AG20443 (cell line): ENCODE data around the gene HESX1.

Experiments used
- DNase-seq: peaks from one replicate; pipeline ENCODE4 v3.0.0; 2012; ENCODE audit warnings: low spot score, mixed read lengths

Gene HESX1

DNA sequence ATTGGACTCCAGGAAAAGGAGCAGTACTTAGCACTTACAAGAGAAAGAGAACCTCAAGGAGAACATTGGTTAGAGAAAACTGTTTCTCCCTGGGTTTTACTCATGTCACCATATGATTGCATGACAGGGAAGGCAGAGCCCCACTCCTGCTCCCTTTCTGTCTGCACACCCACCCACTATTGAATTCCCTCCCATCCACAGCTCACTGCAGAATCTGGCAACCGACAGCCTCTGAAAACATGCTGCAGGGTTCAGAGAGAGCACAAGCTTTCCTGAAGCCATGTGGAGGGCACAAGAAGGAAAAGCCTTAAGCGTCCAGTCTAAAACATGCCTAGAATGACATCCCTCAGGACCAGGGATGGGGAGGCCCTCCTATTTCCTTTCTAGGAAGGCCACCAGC lies 31.6 kb downstream of the HESX1 start:
- DNase-seq: no peak

DNA sequence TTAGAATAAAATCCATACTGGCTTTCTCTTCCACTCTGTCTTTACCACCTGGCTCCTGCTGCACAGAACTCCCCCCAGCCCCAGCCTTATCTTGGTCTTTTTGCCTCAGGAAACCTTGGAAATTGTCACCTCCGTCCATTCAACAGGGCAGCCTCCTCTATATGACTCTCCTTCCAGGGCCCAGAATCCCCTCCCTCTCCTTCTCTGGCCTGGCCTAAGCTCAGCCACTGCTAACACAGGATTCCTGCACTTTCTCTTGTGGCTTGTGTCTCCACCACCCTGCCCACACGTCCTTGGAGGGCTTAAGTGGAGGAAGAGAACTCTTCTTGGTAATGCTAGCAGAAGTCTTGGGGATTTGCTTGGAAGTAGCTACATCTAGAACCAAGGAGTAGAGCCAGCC lies 33.1 kb downstream of the HESX1 start:
- DNase-seq: no peak

DNA sequence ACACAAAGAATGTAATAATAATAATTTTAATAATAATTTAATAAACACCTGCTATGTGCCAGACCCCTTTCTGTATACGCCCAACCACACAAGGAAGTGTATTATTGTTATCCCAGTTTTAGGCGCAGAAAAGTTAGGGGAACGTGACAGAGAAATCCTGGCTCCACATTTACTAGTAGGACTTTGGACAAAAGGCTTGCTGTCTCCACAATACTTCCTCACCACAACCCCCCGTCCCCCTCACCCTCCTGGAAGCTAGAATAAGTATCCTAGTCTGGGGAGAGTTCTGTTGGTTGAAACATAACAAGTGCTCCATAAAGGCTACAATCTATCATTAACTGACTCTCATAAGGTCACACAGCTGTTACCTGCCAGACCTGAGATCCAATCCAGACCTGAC lies 34.1 kb downstream of the HESX1 start:
- no peak for DNase-seq

DNA sequence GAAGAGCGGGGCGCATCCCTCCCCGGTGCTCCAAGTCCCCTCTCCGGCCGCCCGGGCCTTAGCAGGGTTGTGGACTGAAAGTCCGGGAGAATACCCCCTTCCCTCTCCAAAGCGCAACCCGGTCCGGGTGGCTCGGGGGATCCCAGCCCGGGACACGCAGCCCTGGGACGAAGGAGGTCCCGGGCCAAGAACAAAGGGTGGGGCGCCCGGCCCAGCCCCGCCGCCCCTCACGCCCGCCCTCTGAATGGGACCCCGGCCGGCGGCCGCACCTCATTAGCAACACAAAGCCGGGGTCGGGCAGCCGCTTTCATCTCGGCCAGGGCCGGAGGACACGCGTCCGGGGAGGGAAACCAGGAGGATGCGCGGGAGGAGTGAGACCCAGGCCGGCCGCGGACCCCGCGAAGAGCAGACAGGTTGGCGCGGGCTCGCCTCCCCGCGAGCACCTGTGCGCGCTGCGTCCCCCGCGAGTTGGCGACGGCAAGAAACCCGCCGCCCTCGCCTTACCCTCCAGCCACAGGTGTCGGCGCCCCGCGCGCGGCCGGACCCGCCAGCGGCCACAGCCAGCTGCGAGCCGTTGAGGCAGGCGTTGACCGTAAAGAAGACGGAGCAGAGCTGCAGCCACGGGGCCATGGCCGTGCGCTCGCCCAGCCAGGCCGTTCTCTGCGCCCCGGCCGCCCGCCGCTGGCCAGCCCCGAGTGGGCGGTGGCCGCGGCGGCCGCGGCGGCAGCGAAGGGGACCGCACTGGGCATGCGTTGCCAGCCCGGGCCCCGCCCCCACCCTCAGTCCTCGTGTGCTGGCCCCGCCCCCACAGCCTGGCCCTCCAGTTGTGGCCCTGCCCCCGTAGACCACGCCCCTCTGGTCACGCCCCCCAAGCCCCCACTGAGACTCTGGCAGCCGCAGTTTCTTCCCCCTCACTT lies 34.9 kb downstream of the HESX1 start, which contains the start of gene IL17RD:
TSS of gene IL17RD (minus strand) at position 697 of the 917 bp plus-strand sequence. CDS start at position 630, 67 bp downstream.
- peak; percentile 97 for DNase-seq

DNA sequence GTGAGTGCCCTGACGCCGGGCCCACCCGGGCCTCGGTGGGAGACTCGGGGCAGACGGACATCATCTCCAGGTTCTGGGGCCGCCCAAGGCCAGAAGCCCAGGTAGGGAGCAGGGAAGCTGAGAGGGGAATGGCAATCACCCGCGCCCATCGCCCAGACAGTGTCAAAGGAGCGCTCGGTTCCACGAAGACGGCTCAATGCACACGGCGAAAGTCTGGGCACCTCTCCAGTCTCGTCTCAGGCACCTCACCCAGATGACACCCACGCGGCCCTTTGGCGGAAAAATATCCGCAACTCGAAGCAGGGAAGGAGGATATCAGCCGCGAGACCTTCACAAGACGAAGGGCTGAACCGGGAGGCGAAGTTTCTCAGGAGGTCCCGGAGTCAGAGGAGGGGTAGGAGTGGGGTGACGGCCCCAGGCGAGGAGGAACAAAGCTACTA lies 35.5 kb downstream of the HESX1 start:
- peak; percentile 25 for DNase-seq

DNA sequence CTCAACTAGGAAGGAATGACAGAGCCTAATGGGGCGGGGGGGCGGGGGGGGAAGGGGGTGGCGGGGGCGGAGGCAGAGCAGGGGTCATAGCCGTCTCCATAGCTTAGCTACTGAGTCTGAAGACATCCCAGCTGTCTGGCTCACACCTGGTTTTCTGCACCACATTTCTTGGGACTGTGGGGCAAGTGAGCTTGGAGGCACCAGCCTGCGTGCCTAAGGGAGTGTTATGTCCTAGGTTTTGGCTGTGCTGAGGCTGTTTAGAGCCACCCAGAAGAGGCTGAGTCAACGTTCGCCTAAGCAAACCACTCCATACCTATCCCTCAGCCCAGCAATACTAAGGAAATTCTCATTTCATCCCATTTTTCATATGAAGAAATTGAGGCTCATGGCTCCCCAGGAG lies 36.0 kb downstream of the HESX1 start:
- DNase-seq: no peak

DNA sequence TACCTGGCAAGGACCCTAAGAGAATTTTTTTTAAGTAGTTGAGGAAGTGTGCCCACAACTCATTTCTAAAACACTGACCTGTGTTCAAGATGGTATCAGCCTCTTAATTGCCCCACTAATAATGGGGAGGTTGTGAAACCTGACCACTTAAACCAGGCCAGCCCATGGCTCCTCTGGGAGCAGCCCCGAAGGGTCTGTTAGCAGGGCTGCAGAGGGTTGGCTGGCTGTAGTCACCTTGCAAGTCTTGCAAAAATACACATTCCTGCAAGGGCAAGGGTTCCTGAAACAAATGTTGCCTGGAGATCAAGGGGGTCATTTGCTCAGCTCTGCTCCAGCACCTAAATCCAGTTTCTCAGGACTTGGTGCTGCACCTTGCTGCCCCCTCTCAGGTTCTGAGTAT lies 37.9 kb downstream of the HESX1 start:
- DNase-seq: no peak

DNA sequence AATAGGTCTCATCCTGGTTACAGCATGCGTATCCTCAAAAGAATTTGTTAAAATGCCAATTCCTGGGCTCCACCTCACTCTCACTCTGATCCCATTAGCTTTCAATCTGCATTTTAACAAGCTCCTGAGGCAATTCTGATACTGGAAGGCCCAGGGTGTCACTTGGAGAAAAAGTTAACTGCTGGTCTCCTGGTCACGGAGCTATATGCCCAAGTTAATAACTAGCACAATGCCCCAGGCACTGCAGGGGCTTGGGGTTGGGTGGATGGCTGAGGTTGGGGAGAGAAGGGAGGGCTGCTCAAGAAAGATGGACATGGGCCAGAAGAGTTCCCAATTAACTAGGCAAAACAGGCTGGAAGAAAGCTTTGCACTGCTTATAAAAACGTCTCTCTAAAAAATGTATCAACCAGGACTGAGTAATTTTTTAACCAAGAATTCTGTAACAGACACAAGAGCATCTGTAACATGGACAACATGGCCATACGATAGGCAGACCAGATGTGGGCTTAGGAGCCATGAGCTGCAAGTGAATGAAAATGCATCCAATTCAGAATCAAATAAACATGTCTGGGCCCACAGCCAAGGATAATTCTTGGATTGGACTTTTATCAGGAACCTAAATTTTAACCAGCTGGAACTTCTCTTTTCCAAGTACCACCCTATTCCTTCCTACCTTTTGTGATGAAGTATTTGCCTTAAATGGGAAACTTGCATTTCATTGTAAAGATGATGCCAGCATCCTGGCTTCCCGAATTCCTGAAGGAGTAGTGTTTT lies 38.8 kb downstream of the HESX1 start:
- DNase-seq: no peak

DNA sequence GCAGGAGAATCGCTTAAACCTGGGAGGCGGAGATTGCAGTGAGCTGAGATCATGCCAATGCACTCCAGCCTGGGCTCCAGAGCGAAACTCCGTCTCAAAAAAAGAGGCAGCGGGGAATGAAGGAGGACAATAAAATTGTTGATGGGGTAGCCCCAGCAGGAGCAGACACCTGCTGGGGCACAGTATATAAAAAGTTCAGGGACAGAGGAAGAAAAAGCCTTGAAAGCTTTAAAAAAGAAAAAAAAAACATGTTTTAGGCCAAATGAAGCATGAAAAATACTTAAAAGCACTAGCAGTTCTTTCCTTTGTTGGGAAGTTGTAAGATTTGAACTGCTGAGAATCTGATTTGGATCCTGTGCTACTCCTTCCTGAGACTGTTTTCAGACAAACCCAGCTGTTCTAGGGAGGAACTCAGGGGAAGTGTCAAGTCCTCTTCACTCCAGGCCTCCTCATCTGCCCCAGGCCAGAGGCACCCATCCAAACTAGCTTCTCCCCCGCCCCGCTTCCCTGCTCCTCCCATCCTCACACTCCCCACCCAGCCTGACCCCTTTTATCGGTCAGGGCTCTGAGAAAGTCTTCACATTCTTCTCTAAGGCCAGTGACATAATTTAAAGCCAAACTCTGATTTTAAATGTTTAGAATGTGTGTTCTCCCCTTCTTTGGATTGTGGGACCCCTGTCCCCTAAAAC lies 39.6 kb downstream of the HESX1 start:
- DNase-seq: no peak

DNA sequence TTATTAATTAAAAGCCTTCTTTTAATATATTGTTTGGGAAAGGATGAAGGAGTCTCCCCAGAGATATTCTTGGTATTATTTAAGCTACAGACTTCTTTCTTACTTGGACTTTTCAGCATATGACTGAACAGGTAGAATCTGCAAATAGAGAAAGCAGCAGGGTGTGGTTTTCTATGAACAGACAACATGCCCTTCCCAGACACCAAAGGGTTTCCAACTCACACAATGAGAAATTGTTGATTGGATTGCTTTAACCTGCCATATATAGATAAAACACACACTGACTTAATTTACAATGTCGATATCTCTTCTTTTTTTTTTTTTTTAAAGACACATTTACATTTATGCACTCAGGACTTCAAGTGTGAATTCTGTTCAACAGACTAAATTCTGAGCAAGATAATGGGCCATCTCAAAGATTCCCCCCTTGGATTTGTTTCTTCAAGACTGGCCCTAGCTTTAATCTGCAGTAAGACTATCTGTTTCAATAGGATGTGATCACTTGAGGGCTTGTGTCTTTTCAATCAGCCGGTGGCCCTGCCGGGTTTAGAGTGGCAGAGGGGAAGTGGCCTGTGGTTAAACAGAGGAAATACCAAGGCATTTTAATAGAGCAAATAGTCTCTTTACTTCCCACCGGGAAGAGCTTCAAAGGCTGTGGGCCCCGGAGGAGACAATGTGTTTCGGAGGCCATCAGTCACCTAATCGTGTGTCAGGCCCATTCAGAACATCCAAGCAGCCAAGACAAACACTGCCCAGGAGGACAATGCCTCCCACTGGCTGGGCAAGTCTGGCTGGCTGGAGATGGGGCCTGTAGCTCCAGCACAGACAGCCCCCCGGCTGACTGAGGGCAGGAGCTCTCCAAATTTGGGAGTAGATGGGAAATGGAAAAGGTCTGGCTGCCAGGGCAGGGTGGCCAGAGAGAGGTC lies 40.7 kb downstream of the HESX1 start:
- DNase-seq: no peak

DNA sequence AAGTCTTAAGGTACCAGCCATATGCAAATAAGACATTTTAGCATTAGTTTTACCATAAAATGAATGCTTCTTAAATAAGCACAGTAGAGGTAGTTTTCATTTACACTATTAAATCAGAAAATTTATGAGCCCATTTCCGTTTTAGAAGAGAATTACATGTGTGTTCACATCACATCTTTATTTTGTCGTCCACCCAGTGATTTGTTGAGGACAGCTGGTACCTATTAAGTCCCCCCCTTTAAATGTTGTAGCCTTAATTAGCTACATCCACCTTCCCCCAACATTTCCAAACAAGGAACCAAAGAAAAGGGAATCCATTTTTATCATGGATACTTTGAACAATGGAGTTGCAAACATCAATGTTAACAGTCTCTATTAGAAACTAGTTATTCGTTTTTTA lies 41.5 kb downstream of the HESX1 start:
- DNase-seq: no peak

DNA sequence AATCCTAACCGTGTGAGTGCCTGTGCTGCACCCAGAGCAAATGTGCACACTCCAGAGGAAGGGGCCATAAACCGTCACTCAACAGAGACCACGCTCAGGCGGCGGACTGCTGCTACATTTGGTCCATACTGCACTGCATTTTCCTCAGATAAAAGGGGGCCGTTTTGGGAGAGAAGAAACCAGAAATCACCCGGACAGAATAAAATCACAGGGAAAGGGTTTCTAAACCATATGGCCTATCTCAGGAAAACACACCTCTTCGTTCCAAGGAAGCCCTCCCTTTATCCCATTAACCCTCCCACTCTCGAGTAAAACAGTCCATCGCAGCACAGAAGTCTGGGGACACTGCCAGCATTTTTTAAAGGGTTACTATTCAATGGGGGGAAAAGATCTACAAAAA lies 42.2 kb downstream of the HESX1 start:
- no peak for DNase-seq

DNA sequence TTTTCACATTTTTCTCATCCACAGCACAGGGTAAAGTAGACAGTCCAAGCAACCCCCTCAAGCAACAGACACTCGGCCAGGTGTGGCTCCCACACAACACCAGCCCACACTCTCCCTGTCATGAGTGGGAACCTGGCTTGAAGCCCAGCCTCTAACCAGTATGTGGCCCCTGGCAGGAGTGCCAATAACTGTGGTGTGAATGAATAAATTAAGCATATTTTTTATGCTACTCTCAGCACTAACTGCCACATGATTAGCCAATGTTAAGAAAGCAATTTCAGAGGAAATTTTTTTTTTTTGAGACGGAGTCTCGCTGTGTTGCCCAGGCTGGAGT lies 44.5 kb downstream of the HESX1 start:
- DNase-seq: no peak

DNA sequence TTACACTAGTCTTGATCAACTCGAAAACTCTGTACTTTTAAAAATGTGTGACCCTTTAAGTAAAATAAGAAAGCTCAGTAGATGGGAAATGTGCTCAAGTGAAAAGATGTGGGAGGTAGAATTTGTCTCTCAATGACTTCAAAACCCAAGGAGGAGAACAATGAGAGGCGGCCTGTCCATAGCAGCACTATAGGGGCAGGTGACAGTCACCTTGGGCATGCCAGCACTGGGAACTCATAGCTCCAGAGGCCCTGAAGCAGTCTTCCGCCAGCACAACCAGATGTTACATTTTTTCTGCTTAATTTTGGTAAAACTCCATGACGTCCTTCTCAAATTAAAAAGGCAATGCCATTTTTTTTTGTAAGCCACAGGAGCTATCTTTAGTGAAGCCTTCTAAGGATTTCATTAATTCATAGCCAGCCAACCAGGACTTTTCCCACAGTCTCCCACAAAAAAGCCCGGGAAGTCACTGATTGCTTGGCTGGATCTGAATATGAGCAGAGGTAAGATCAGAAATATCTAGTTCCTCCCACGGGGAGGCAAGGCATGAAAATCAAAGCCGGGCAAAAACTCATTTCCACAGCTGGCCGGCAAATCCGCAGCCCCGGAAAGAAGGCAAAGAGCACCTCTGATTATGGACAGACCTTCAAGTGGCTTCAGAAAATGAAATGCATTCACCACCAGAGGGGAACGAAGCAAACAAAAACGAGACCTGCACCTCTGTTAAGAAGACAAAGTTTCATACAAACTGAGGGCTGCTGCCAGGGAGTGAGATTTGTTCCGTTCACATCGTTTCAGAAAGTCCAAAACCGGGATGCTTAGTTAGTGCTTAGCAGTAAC lies 45.1 kb downstream of the HESX1 start:
- DNase-seq: no peak

DNA sequence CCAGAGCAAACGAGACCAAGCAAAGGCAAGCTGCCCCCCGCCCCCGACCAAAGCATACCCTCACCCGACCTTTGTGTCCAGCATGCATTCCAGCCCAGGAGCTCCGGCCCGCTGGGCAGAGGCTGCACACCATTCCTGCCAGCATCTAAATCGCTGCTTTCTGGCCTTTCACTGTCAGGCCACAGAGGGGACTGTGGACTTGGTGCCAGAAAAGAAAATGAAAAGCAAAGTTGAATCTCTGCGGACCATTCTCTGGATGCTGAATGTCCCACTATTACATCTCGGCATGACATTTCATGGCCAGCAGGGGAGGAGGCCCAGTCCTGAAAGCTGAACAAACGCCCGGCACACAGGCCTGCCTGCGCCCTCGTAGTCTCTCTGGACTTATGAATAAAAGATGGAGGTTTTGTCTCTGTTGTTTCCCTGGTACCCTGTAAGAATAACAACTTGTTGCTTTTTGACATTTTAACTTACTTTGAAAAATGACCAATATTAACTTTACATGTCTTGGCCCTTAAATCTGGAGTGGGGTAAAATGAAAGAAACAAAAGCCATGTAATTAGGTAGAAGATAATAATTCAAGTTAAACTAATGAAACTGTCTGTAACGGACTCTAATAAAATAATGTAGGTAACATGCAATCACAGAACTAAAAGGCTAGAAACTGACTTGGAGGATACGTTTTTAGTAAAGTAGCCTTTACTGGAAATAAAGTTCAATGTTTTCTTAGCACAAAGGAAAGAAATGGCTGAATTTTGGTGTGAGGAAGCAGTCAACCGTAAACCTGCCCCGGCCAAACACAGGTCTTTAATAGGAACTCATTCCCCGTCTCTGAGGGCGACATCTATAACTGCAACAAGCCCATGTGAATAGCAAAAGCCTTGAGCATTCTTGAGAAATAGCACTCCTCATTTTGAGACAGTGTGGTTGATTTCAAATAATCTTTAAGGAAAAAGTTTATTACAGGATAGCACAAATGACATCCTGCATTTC lies 47.3 kb downstream of the HESX1 start:
- DNase-seq: no peak

DNA sequence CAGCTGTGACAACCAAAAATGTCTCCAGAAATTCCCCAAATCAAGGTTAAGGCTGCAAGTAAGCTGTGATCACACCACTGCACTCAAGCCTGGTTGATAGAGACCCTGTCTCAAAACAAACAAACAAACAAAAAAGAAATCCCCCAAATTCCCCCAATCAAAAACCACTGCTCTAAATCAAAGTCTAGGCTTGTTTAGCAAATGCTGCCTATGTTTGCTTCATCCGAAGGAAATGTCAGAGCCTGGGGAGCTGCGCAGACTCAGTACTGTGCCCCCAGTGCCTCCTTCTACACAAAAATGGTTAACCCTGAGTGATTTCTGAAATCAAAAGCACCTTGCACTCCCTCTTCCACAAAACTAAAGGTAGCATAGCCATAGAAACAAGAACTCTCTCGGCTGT lies 48.0 kb downstream of the HESX1 start:
- DNase-seq: no peak

DNA sequence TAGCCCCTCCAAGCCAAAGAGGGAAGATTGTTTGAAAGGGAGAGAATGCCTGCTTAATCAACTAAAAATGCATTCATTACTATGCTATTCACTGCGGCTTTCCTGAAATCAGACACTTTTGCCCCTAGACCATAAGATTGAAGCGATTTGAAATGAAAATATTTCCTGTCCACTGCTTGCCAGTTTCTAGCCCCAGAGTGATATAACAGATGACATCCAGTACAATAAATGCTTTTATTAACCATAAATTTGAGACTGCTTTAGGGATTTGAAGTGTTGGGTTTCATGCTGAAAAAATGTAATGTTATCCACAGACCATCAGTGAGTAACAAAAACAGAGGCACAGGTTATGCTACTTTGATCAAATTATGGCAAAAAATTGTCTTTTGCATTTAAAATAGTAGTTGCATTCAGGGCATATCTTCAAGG lies 48.7 kb downstream of the HESX1 start:
- DNase-seq: no peak

DNA sequence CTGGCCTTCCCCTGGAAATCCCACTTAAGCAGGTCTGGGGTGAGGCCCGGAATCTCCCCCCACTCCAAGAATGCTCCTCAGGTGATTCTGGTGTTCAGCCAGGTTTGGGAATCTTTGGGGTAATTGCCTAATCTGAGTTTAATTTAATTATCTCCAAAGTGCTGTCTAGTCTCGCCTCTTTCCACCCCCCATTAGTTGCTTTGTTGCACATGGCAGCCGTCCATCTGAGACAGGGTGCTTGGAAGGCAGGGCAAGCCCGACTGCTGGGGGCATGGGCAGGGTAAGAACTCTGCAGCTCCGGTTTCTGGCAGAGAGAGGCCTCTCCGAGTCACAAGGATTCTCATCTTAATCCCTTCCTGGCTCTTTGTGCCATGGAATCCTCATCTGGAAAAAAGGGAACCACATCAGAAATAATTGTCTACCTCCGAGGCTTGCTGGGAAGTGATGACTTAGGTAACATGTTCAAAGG lies 49.6 kb downstream of the HESX1 start:
- DNase-seq: no peak
